ENCODE results near the gene GPX4.

The GPX4 gene

DNA sequence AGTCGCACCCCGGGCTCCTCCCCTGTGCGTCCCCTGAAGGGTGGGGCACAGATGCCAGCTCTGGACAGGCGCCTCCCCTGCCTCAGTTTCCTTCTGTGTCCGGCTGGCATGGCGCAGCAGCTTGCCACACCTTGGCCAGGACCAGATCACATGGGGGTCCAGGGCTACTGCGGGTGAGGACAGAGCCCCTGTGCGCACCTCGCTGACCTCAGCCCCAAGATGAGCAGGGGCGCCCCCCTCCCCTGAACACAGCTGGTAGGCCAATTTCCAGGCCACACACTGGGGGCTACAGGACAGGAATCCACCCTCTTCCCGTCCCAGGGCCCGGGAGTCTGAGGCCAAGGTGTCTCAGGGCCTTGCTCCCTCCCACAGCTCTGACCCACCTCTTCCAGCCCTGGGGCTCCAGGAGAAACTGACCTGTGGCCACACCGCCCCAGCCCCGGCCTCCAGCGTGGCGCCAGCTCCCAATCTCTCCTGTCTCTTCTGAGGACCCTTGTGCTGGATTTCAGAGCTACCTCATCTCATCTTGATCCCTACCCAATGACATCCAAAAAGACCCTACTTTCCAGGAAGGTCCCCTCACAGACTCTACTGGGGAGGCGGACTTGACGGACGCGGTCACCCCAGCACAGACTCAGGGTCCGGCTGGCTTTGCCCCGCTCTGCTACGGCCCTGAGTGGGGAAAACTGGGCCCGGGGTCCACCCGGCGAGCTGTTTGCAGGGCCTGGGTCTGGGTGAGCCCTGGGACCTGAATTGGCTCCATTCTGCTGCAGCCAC, 42.0 kb downstream of the GPX4 start:
- no peak for DNase-seq (ENCODE audit: low read depth, low spot score)
- ChIA-PET POLR2A (no interaction called here), CTCF (no interaction called here)
- TF ChIP-seq, protein P1, sequence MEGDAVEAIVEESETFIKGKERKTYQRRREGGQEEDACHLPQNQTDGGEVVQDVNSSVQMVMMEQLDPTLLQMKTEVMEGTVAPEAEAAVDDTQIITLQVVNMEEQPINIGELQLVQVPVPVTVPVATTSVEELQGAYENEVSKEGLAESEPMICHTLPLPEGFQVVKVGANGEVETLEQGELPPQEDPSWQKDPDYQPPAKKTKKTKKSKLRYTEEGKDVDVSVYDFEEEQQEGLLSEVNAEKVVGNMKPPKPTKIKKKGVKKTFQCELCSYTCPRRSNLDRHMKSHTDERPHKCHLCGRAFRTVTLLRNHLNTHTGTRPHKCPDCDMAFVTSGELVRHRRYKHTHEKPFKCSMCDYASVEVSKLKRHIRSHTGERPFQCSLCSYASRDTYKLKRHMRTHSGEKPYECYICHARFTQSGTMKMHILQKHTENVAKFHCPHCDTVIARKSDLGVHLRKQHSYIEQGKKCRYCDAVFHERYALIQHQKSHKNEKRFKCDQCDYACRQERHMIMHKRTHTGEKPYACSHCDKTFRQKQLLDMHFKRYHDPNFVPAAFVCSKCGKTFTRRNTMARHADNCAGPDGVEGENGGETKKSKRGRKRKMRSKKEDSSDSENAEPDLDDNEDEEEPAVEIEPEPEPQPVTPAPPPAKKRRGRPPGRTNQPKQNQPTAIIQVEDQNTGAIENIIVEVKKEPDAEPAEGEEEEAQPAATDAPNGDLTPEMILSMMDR (IDR thresholded peaks at IDR 0.05; ENCODE audit: insufficient read depth, low read length, missing control alignments), result no peak
- no peak overlapping the region for H3K4me3 ChIP-seq (ENCODE audit: low read depth, low read length)

- POLR2A ChIA-PET, result interaction anchor here (0.6 kb wide), 1 partner anchor 1000 kb away, joined by 5 read pairs; no protein-coding TSS in a partner anchor
- TF ChIP-seq, protein P1 (IDR thresholded peaks at IDR 0.05; ENCODE audit: insufficient read depth, low read length, missing control alignments), result no peak
- CTCF ChIA-PET, result no interaction called here
- DNase-seq (ENCODE audit: low read depth, low spot score), result no peak
- H3K4me3 ChIP-seq (ENCODE audit: low read depth, low read length), result no peak overlapping the region
These were observed 42.6 kb downstream of the GPX4 start for GRCh38 chr19:1146412-1146699.

DNA sequence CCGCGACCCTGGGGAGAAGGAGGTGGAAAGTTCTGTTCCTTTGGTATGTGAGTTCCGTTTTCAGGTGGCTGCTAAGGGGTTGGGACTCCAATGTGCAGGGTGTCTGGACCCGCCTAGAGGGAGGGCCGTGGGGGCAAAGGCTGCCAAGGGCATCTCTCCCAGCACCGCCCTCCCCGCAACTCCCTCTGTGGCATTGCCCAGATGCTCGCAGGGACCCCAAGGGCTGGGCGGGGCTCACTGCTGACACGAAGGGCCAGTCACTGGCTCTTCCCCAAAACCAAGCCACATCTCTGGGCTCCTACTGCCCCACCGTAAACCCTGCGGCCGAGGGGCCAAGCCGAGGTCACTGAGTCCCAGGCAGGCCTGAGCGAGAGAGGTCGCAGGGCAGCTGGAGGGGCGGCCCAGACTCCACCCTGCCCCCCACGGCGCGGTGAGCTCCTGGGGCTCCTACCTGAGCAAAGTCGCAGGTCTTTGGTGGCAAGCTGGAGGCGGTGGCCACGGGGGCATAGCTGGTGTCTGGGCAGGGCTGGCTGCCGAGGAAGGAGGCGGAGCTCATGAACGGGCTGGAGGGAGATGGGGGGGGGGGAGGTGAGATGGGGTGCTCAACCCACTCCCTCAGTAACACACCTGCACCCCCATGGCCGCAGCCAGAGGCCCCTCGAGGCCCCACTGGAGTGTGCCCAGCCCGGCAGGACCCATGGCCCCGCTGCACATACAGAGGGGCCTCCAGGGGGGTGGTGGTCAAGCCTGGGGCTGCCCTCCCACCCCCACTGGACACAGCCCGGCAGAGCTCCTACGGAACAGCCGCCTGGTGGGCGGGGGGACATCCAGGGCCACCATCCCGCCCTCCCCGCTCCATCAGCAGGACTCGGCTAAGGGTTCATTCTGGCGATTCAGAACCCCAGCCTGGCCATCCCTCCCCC, 43.3 kb downstream of the GPX4 start:
- TF ChIP-seq, protein P1 (IDR thresholded peaks at IDR 0.05; ENCODE audit: insufficient read depth, low read length, missing control alignments), result no peak
- DNase-seq (ENCODE audit: low read depth, low spot score), result no peak
- no peak overlapping the region for H3K4me3 ChIP-seq (ENCODE audit: low read depth, low read length)
- POLR2A ChIA-PET, result interaction anchor here (0.6 kb wide), 1 partner anchor 999 kb away, joined by 5 read pairs; no protein-coding TSS in a partner anchor
- CTCF ChIA-PET, result interaction anchor here (0.7 kb wide), 1 partner anchor 225 kb away, joined by 3 read pairs; no protein-coding TSS in a partner anchor

DNA sequence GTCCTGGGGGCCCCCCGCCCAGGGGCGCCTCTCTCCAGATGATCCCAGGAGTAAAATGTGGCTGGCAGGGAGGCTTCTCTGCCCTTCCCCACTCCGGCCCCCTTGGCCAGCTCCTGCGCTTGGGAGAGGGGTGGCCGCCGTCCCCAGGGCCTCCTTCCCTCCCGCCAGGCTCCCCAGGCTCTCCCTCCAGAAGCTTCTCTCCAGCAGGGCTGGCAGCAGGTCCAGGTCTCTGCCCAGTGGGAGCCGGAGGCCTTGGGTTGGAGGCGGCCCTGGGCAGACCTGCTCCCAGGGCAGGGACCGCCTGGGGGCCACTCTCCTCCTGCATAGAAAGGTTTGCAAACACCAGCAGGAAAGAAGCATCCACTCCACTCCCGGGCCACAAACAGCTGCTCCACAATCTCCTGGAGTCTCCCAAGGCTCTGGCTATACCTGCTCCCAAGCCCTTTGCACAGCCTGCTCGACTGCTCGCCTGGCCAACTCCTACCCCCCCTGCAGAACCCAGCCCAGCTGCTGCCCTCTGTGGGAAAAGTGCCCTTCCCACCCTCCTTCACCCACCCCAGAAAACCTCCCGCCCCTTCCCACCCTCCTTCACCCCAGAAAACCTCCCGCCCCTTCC, 44.2 kb downstream of the GPX4 start:
- POLR2A ChIA-PET, result no interaction called here
- no peak overlapping the region for H3K4me3 ChIP-seq (ENCODE audit: low read depth, low read length)
- TF ChIP-seq, protein P1 (IDR thresholded peaks at IDR 0.05; ENCODE audit: insufficient read depth, low read length, missing control alignments), result no peak
- CTCF ChIA-PET, result no interaction called here
- no peak for DNase-seq (ENCODE audit: low read depth, low spot score)

DNA sequence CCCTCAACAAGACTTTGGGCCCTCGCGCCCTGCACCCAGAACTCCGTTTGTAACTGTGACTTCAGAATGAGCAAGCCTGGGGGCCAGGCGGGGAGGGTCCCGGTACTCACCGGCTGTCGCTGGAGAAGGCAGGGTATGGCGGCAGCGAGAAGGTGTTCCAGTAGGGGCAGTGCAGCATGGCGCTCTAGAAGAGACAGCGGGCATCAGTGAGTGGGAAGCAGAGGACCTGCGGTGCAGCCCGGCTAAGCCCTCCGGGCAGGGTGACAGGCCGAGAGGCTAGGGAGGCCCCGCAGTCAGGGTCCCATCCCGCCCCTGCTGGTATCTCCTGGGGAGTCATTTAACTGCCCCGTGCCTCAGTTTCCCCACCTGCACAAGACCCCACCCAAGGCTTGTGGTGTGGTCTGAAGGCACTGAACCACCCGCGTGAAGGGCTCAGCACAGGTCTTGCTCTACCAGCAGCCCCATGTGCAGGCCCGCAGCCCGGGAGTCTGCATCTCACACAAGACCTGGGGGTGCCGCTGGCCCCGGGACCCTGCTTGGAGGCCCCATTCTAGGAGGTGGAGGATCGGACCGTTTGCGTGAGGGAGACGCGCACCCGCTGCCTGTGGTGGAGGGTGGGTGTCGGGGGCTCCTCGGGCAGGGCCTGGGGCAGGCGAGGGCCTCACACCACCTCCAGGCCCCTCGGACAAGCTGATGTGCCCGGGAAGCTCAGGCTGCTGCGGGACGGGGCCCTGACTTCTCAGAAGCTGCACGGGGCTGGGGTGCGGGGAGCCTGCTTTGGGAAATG, 45.7 kb downstream of the GPX4 start:
- H3K4me3 ChIP-seq (ENCODE audit: low read depth, low read length), result no peak overlapping the region
- TF ChIP-seq, protein P1 (IDR thresholded peaks at IDR 0.05; ENCODE audit: insufficient read depth, low read length, missing control alignments), result no peak
- POLR2A ChIA-PET, result no interaction called here
- CTCF ChIA-PET, result no interaction called here
- no peak for DNase-seq (ENCODE audit: low read depth, low spot score)

Data from AG04449 (cell line).